Aortic smooth muscle cell (primary cell): ENCODE results near the gene CLK3. TPM values are rescaled to one million over a fixed set of nuclear protein-coding genes. Genes with fewer than 3 reads are reported as not detected.

Source experiments
- total RNA-seq: library from RNA; depleted of rRNA; stranded (reverse); fragments of >200 nt; gene quantifications from 2 replicates; pipeline ENCODE4 v1.2.3, GENCODE V29; 2014

The CLK3 gene
- 33.6 and 42.0 TPM in 2 replicates for total RNA-seq

GRCh38 chr15:74615508-74616365 lies at the start of gene CLK3:
CLK3 (plus strand) TSS chr15:74615836; CDS start chr15:74619197, 3,361 bp downstream.

Other genes with a start within 250 kb of the CLK3 start
- gene CYP11A1, start 248.2 kb upstream of the CLK3 start, total RNA-seq, result 0.12 and 0.13 TPM in 2 replicates
- 0.87 and 1.5 TPM in 2 replicates for gene SEMA7A, start 181.9 kb upstream of the CLK3 start, total RNA-seq
- gene UBL7, start 154.7 kb upstream of the CLK3 start, total RNA-seq, result 29.2 and 30.1 TPM in 2 replicates
- gene ARID3B, start 74.6 kb upstream of the CLK3 start, total RNA-seq, result 1.6 and 1.8 TPM in 2 replicates
- 8.9 and 10.9 TPM in 2 replicates for gene EDC3, start 80.2 kb downstream of the CLK3 start, total RNA-seq
- 0.53 and 1.7 TPM in 2 replicates for gene CYP1A1, start 109.7 kb downstream of the CLK3 start, total RNA-seq
- not detected in 2 replicates for gene CYP1A2, start 133.0 kb downstream of the CLK3 start, total RNA-seq
- 25.4 and 25.8 TPM in 2 replicates for gene CSK, start 166.2 kb downstream of the CLK3 start, total RNA-seq
- 0.13 and 0.25 TPM in 2 replicates for gene LMAN1L, start 197.0 kb downstream of the CLK3 start, total RNA-seq
- under 0.01 TPM in 1 of 2 replicates, not detected in the other for gene CPLX3, start 210.8 kb downstream of the CLK3 start, total RNA-seq
- gene ULK3, start 227.3 kb downstream of the CLK3 start, total RNA-seq, result 13.1 and 15.3 TPM in 2 replicates